H9 (cell line): ENCODE measurements around the gene SLC22A8. TPM values are rescaled to one million over a fixed set of nuclear protein-coding genes. Genes with fewer than 3 reads are reported as not detected.

ENCODE experiments used
- DNase-seq: peaks from one replicate; pipeline ENCODE4 v3.0.0-alpha.2; 2017
- H2AFZ ChIP-seq: one replicate; pipeline ENCODE4 v1.6.1; 2013; ENCODE audit warnings: mild to moderate bottlenecking, low read length, control low read depth, moderate library complexity
- H2AK5ac ChIP-seq: 2 replicates; pipeline ENCODE4 v1.6.1; 2013; ENCODE audit warnings: low read length, control low read depth, mixed read lengths; ENCODE audit not compliant: insufficient read length
- H2BK120ac ChIP-seq: one replicate; pipeline ENCODE4 v1.6.1; 2013; ENCODE audit warnings: low read depth, mild to moderate bottlenecking, low read length, control low read depth, inconsistent platforms; ENCODE audit not compliant: poor library complexity, severe bottlenecking
- H2BK12ac ChIP-seq: 2 replicates; pipeline ENCODE4 v1.6.1; 2013; ENCODE audit warnings: low read length, control low read depth, mixed read lengths, low read depth; ENCODE audit not compliant: insufficient read length
- H2BK15ac ChIP-seq: 2 replicates; pipeline ENCODE4 v1.6.1; 2013; ENCODE audit warnings: low read depth, low read length, control low read depth
- H2BK20ac ChIP-seq: one replicate; pipeline ENCODE4 v1.6.1; 2013; ENCODE audit warnings: low read depth, mild to moderate bottlenecking, low read length, control low read depth, inconsistent platforms; ENCODE audit not compliant: poor library complexity, severe bottlenecking
- H2BK5ac ChIP-seq: 2 replicates; pipeline ENCODE4 v1.6.1; 2013; ENCODE audit warnings: low read length, control low read depth, mixed read lengths; ENCODE audit not compliant: insufficient read length
- H3K14ac ChIP-seq: 2 replicates; pipeline ENCODE4 v1.6.1; 2013; ENCODE audit warnings: low read length, control low read depth; ENCODE audit not compliant: insufficient read depth
- H3K18ac ChIP-seq: 2 replicates; pipeline ENCODE4 v1.6.1; 2013; ENCODE audit warnings: low read depth, mild to moderate bottlenecking, mixed read lengths, low read length, control low read depth; ENCODE audit not compliant: insufficient read length
- H3K23ac ChIP-seq: 2 replicates; pipeline ENCODE4 v1.6.1; 2013; ENCODE audit warnings: low read length, control low read depth, mixed read lengths, low read depth; ENCODE audit not compliant: insufficient read length
- H3K23me2 ChIP-seq: 2 replicates; pipeline ENCODE4 v1.6.1; 2013; ENCODE audit warnings: low read depth, mild to moderate bottlenecking, mixed read lengths, low read length, control low read depth; ENCODE audit not compliant: insufficient read length, poor library complexity, severe bottlenecking
- H3K27ac ChIP-seq: 2 replicates; pipeline ENCODE4 v1.5.1; 2013; ENCODE audit warnings: low read length, control low read depth, mixed read lengths, low read depth; ENCODE audit not compliant: insufficient read length
- H3K27me3 ChIP-seq: 2 replicates; pipeline ENCODE4 v1.6.1; 2013; ENCODE audit warnings: low read length, control low read depth, inconsistent platforms; ENCODE audit not compliant: insufficient read depth
- H3K4ac ChIP-seq: 2 replicates; pipeline ENCODE4 v1.6.1; 2013; ENCODE audit warnings: low read depth, mild to moderate bottlenecking, control low read depth, inconsistent platforms, low read length, moderate library complexity
- H3K4me1 ChIP-seq: 2 replicates; pipeline ENCODE4 v1.6.1; 2013; ENCODE audit warnings: low read length, control low read depth, inconsistent platforms; ENCODE audit not compliant: insufficient read depth
- H3K4me2 ChIP-seq: 2 replicates; pipeline ENCODE4 v1.6.1; 2013; ENCODE audit warnings: low read length, control low read depth, mixed read lengths; ENCODE audit not compliant: insufficient read length, insufficient read depth
- H3K56ac ChIP-seq: 2 replicates; pipeline ENCODE4 v1.6.1; 2013; ENCODE audit warnings: low read depth, mild to moderate bottlenecking, mixed read lengths, low read length, control low read depth; ENCODE audit not compliant: insufficient read length
- H3K79me1 ChIP-seq: 2 replicates; pipeline ENCODE4 v1.6.1; 2013; ENCODE audit warnings: low read depth, mild to moderate bottlenecking, moderate library complexity, low read length, control low read depth, inconsistent platforms; ENCODE audit not compliant: insufficient read depth, poor library complexity, severe bottlenecking
- H3K79me2 ChIP-seq: 2 replicates; pipeline ENCODE4 v1.6.1; 2013; ENCODE audit warnings: low read length, control low read depth, inconsistent platforms; ENCODE audit not compliant: insufficient read depth
- H3K9ac ChIP-seq: 2 replicates; pipeline ENCODE4 v1.6.1; 2013; ENCODE audit warnings: low read length, control low read depth, mixed read lengths; ENCODE audit not compliant: insufficient read length; ENCODE audit errors: extremely low read depth
- H3K9me3 ChIP-seq: one replicate; pipeline ENCODE4 v1.6.1; 2013; ENCODE audit warnings: low read depth, low read length, inconsistent platforms; ENCODE audit not compliant: control insufficient read depth
- H3T11ph ChIP-seq: one replicate; pipeline ENCODE4 v1.6.1; 2013; ENCODE audit warnings: mild to moderate bottlenecking, low read length, control low read depth, inconsistent platforms
- H4K20me1 ChIP-seq: one replicate; pipeline ENCODE4 v1.6.1; 2013; ENCODE audit not compliant: control insufficient read depth, insufficient read length, insufficient read depth
- H4K5ac ChIP-seq: 2 replicates; pipeline ENCODE4 v1.6.1; 2013; ENCODE audit warnings: low read depth, mild to moderate bottlenecking, mixed read lengths, low read length, control low read depth; ENCODE audit not compliant: insufficient read length
- H4K8ac ChIP-seq: replicated peaks from 2 replicates; pipeline ENCODE4 v1.6.1; 2013; ENCODE audit warnings: low read length, control low read depth, mixed read lengths, low read depth; ENCODE audit not compliant: insufficient read length
- H4K91ac ChIP-seq: 2 replicates; pipeline ENCODE4 v1.6.1; 2013; ENCODE audit warnings: low read depth, mild to moderate bottlenecking, moderate library complexity, mixed read lengths, low read length, control low read depth; ENCODE audit not compliant: insufficient read length
- H3K27ac Mint-ChIP-seq, 3 experiments: 2 replicates in 2 of 3; 3 replicates in 1 of 3; pipeline ENCODE4 v1.8.0; 2020 to 2021; ENCODE audit warnings: mixed read lengths in 3 of 3, mild to moderate bottlenecking in 1 of 3, moderate library complexity in 1 of 3
- H3K27me3 Mint-ChIP-seq: 2 replicates; pipeline ENCODE4 v1.8.0; 2021; ENCODE audit warnings: low read depth, mild to moderate bottlenecking, moderate library complexity, mixed read lengths
- H3K36me3 Mint-ChIP-seq, 3 experiments: 2 replicates in 2 of 3; 3 replicates in 1 of 3; pipeline ENCODE4 v1.8.0; 2020 to 2021; ENCODE audit warnings: low read depth in 3 of 3, mixed read lengths in 3 of 3; ENCODE audit not compliant: insufficient read depth in 1 of 3
- H3K4me1 Mint-ChIP-seq, 2 experiments: 2 replicates each; pipeline ENCODE4 v1.8.0; 2020; ENCODE audit warnings: mixed read lengths in 2 of 2
- H3K4me3 Mint-ChIP-seq, 2 experiments: 2 replicates in 1 of 2; 3 replicates in 1 of 2; pipeline ENCODE4 v1.8.0; 2020 to 2021; ENCODE audit warnings: mild to moderate bottlenecking in 2 of 2, mixed read lengths in 2 of 2, moderate library complexity in 1 of 2
- H3K9me3 Mint-ChIP-seq, 2 experiments: 2 replicates in 1 of 2; 3 replicates in 1 of 2; pipeline ENCODE4 v1.8.0; 2020; ENCODE audit warnings: mild to moderate bottlenecking in 2 of 2, mixed read lengths in 2 of 2, moderate library complexity in 1 of 2
- WGBS: extraction: QIAGEN DNeasy Blood & Tissue Kit; methylation state at CpG from one replicate; pipeline ENCODE4 v1.1.7; 2013; ENCODE audit warnings: missing lambda C conversion rate, low lambda C conversion rate, mixed read lengths; ENCODE audit not compliant: insufficient read length; ENCODE audit errors: extremely low coverage; 5-methylcytosine and 5-hydroxymethylcytosine counted together
- total RNA-seq: library from RNA; stranded (reverse); gene quantifications from 2 replicates; pipeline ENCODE4 v1.2.1, GENCODE V29; 2021
- TF ChIP-seq, protein P1 (sequence below): fragments of 200-600 bp; sonication (generic); conservative IDR thresholded peaks from 3 replicates; pipeline ENCODE4 v1.8.0; 2021; ENCODE audit warnings: antibody characterized with exemption, mild to moderate bottlenecking

The SLC22A8 gene
- total RNA-seq, 1 experiment from 2014 or later, result not detected

DNA sequence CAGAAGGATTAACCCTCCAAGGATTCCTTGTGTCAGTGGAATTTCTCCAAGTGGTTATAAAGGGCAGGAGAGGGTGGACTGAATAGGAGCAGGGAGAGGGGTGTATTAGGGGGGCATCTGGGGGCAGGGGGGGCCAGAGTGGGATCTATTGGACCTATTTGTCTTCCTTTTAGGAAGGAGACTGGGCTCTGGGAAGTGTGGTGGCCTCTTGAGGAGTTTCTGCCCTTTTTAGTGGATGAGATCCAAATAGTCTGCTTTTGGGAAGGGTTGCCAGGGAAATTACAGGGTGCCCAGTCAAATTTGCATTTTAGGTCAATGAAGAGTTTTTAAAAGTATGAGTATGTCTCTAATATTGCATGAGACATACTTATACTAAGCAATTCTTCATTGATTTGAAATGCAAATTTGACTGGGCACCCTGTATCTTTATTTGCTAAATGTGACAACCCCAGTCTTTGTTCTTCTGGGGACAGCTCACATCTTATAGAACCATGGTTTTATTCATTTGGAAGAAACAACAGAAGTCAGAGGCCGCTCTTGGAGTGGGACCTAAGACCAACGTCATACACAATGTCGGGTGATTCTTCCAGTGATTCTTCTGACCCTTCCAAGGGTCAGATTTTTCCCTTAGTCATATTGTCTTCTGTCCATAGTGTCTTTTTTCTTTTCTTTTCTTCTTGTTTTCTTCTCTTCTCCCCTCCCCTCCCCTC, 30.4 kb downstream of the SLC22A8 start:
- Histone ChIP-seq H2BK5ac (no peak overlapping the region), H3K27ac (no peak overlapping the region), H3K79me2 (no peaks in the 10 kb centered on the region), H4K5ac (no peak overlapping the region), H2BK20ac (no peak overlapping the region), H3K4me2 (no peak overlapping the region), H3T11ph (no peak overlapping the region), H3K56ac (no peak overlapping the region), H4K91ac (no peak overlapping the region), H3K79me1 (no peaks in the 10 kb centered on the region), H2BK12ac (no peak overlapping the region), H3K4ac (no peak overlapping the region), H3K9ac (no peak overlapping the region), H3K9me3 (no peaks in the 10 kb centered on the region), H2AFZ (no peak overlapping the region), H3K27me3 (no peaks in the 10 kb centered on the region), H3K18ac (no peak overlapping the region), H4K20me1 (no peaks in the 10 kb centered on the region), H2BK120ac (no peak overlapping the region), H3K23ac (no peak overlapping the region), H2BK15ac (no peak overlapping the region), H3K4me1 (no peaks in the 10 kb centered on the region), H3K14ac (no peak overlapping the region), H4K8ac (no peak overlapping the region), H3K23me2 (no peaks in the 10 kb centered on the region), H2AK5ac (no peak overlapping the region)
- Mint-ChIP-seq H3K27ac (no peak overlapping the region; a peak in 1 of 7 replicates), H3K27me3 (peaks cover 16% of the 10 kb centered on the region), H3K36me3 (no peaks in the 10 kb centered on the region), H3K4me3 (no peak overlapping the region), H3K9me3 (no peaks in the 10 kb centered on the region; a peak in 2 of 5 replicates), H3K4me1 (peaks cover 0 to 2% of the 10 kb centered on the region in 2 experiments; a peak in 1 of 4 replicates)
- no peak for DNase-seq
- TF ChIP-seq, protein P1, sequence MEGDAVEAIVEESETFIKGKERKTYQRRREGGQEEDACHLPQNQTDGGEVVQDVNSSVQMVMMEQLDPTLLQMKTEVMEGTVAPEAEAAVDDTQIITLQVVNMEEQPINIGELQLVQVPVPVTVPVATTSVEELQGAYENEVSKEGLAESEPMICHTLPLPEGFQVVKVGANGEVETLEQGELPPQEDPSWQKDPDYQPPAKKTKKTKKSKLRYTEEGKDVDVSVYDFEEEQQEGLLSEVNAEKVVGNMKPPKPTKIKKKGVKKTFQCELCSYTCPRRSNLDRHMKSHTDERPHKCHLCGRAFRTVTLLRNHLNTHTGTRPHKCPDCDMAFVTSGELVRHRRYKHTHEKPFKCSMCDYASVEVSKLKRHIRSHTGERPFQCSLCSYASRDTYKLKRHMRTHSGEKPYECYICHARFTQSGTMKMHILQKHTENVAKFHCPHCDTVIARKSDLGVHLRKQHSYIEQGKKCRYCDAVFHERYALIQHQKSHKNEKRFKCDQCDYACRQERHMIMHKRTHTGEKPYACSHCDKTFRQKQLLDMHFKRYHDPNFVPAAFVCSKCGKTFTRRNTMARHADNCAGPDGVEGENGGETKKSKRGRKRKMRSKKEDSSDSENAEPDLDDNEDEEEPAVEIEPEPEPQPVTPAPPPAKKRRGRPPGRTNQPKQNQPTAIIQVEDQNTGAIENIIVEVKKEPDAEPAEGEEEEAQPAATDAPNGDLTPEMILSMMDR, result no peak
- WGBS, result no CpG with 5 or more reads among the region's 3 CpGs
